Ishikawa (cell line): ENCODE data around the gene NUDT14.

Source experiments
- CEBPB ChIP-seq: IDR thresholded peaks from 2 replicates; pipeline ENCODE4 v1.6.1; 2012
- CREB1 ChIP-seq: IDR thresholded peaks from 2 replicates; pipeline ENCODE4 v1.6.1; 2012; ENCODE audit warnings: low read depth
- EGR1 ChIP-seq: IDR thresholded peaks from 2 replicates; pipeline ENCODE4 v1.6.1; 2012
- EP300 ChIP-seq: IDR thresholded peaks from 2 replicates; pipeline ENCODE4 v1.6.1; 2012; ENCODE audit warnings: borderline replicate concordance
- FOXM1 ChIP-seq: IDR thresholded peaks from 2 replicates; pipeline ENCODE4 v1.6.1; 2012; ENCODE audit warnings: low read depth, borderline replicate concordance
- MAX ChIP-seq: IDR thresholded peaks from 2 replicates; pipeline ENCODE4 v1.6.1; 2012
- NFIC ChIP-seq: IDR thresholded peaks from 2 replicates; pipeline ENCODE4 v1.6.1; 2012
- RAD21 ChIP-seq: IDR thresholded peaks from 2 replicates; pipeline ENCODE4 v1.6.1; 2012; ENCODE audit warnings: low read depth
- REST ChIP-seq: IDR thresholded peaks from 2 replicates; pipeline ENCODE4 v1.6.1; 2012; ENCODE audit warnings: low read depth, mild to moderate bottlenecking
- TAF1 ChIP-seq: IDR thresholded peaks from 2 replicates; pipeline ENCODE4 v1.6.1; 2012; ENCODE audit warnings: low read depth, mild to moderate bottlenecking
- TCF12 ChIP-seq: IDR thresholded peaks from 2 replicates; pipeline ENCODE4 v1.6.1; 2012; ENCODE audit warnings: low read depth
- TEAD4 ChIP-seq: IDR thresholded peaks from 2 replicates; pipeline ENCODE4 v1.6.1; 2012
- USF1 ChIP-seq: IDR thresholded peaks from 2 replicates; pipeline ENCODE4 v1.6.1; 2012
- YY1 ChIP-seq: IDR thresholded peaks from 2 replicates; pipeline ENCODE4 v1.6.1; 2012; ENCODE audit warnings: low read depth
- ZBTB7A ChIP-seq: IDR thresholded peaks from 2 replicates; pipeline ENCODE4 v1.6.1; 2012; ENCODE audit warnings: low read depth

Gene NUDT14

GRCh38 chr14:105163040-105163742 is 17.9 kb downstream of the NUDT14 start:
- TF ChIP-seq RAD21 (no peak), EP300 (peak; percentile 76), FOXM1 (no peak), TEAD4 (no peak), CREB1 (no peak), USF1 (no peak), ZBTB7A (peak; percentile 58), EGR1 (no peak), NFIC (peak; percentile 36; the same call in 1 of the 2 replicates), TAF1 (no peak), REST (no peak), MAX (peak; percentile 42; the same call in 1 of the 2 replicates), YY1 (peak; percentile 62; the same call in 1 of the 2 replicates), CEBPB (no peak), TCF12 (peak; percentile 60)

GRCh38 chr14:105162669-105162979 is 18.5 kb downstream of the NUDT14 start:
- TF ChIP-seq CREB1 (no peak), TAF1 (no peak), FOXM1 (no peak), EP300 (no peak), YY1 (no peak), REST (no peak), MAX (no peak), ZBTB7A (no peak), TCF12 (no peak), TEAD4 (no peak), NFIC (no peak)

GRCh38 chr14:105161964-105162668 is 19.0 kb downstream of the NUDT14 start:
- TF ChIP-seq CREB1 = no peak
- no peak for TF ChIP-seq MAX
- no peak for TF ChIP-seq EP300
- no peak for TF ChIP-seq TAF1
- TF ChIP-seq TEAD4 = no peak
- TF ChIP-seq EGR1 = no peak
- TF ChIP-seq USF1 = no peak

GRCh38 chr14:105161309-105161708 is 19.8 kb downstream of the NUDT14 start:
- TF ChIP-seq TEAD4 (peak; percentile 77), NFIC (peak; percentile 91), FOXM1 (peak; percentile 72), TAF1 (no peak), TCF12 (peak; percentile 100), EGR1 (no peak; the same call in 1 of the 2 replicates), RAD21 (peak; percentile 6; the same call in 1 of the 2 replicates), ZBTB7A (peak; percentile 79), EP300 (peak; percentile 94), YY1 (peak; percentile 63; the same call in 1 of the 2 replicates), USF1 (no peak), CREB1 (no peak), REST (no peak), CEBPB (peak; percentile 5; the same call in 1 of the 2 replicates), MAX (peak; percentile 84)
